ENCODE measurements around the gene DARS1.

Gene DARS1

DNA sequence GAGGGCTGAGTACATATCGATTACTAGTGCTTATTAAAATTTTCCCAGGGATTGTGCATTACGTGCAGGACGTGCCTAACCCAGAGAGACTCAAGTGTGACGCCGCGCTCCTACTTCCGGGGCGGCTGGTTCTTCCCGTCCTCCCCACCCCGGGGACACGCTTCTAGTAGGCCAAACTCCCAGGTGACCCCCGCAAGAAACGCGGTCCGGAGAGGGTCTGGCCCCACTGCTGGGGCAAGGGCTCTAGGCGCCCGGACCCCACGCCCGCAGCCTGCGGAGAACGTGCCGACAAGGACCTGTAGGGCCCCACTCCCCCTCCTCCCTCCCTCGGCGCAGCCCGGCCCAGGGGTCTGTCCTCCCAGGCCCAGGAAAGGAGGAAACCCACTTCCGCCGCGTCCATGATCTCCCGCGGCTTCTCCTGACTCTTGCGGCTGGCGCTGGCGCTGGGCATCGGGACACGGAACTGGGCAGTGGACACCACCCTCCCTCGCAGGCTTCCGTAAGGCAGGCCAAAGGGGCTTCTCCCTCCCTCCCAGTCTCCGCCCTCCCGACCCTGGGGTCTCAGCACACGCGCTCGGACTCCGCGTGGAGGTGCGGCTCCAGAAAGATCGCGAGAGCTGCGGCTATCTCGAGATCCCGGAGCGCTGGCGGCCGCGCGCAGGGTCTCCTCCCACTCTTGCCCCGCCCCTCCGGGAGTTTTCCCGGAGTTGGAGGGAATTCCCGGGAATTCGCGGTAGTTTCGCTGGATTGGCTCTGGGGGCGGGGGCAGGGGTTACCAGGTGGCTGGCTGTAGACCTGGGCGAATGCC is at the start of gene DARS1:
Gene DARS1 (minus strand): TSS at position 609 of the 808 bp plus-strand sequence. CDS start 158 bp downstream, at position 451.
- H3K4me1 Mint-ChIP-seq: peaks cover 24 to 40% of the 10 kb centered on the region in 2 donors
- peak within 1 kb of the TSS; percentile 97 to 98 for H3K4me3 Mint-ChIP-seq
- peaks cover 8 to 26% of the 10 kb centered on the region in 2 donors for H3K36me3 Mint-ChIP-seq
- no peaks in the 10 kb centered on the region for H3K27me3 Mint-ChIP-seq
- DNase-seq (peak; percentile 87), ATAC-seq (replicated peaks) (peak; percentile 87 to 89)
- H3K9me3 Mint-ChIP-seq: no peaks in the 10 kb centered on the region
- H3K27ac Mint-ChIP-seq: peak within 1 kb of the TSS; percentile 100

- Mint-ChIP-seq H3K9me3 (peaks cover 0 to 4% of the 10 kb centered on the region in 2 donors), H3K27me3 (no peaks in the 10 kb centered on the region), H3K4me1 (peaks cover 6 to 8% of the 10 kb centered on the region in 2 donors), H3K4me3 (no peak overlapping the region), H3K27ac (no peak overlapping the region), H3K36me3 (no peaks in the 10 kb centered on the region)
- ATAC-seq (replicated peaks) (peak in 1 of 2 donors; percentile 47), DNase-seq (no peak)
Observed at GRCh38 chr2:136034629-136035028, 49.2 kb upstream of the DARS1 start.

- H3K36me3 Mint-ChIP-seq: no peaks in the 10 kb centered on the region
- H3K4me3 Mint-ChIP-seq: no peak overlapping the region
- no peak for ATAC-seq (replicated peaks)
- no peaks in the 10 kb centered on the region for H3K9me3 Mint-ChIP-seq
- H3K27me3 Mint-ChIP-seq: no peaks in the 10 kb centered on the region
- no peak overlapping the region for H3K27ac Mint-ChIP-seq
- H3K4me1 Mint-ChIP-seq: peaks cover 11 to 16% of the 10 kb centered on the region in 2 donors
- no peak for DNase-seq
Observed at GRCh38 chr2:136032817-136033535, 47.5 kb upstream of the DARS1 start.

DNA sequence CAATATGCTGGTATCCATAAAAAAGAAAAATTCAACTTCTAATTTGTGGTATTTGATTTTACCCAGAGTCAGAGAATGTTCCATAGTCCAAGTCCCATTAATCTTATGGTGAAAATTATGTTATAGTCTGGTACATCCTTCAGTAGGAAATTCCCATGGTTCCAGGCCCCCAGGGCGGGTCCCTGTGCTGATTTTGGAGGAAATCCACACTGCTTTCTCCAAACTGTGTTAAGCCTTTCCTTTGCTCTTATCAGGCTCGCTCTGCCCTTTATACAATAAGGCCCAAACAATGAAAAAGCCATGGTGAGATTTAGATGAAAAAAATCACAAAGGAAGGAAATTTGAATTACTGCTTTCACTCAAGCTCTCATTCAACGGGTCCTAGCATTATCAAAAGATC is 46.8 kb upstream of the DARS1 start:
- Mint-ChIP-seq H3K4me3 (no peak overlapping the region), H3K27me3 (no peaks in the 10 kb centered on the region), H3K36me3 (no peaks in the 10 kb centered on the region), H3K27ac (no peak overlapping the region), H3K9me3 (no peaks in the 10 kb centered on the region), H3K4me1 (peaks cover 12 to 24% of the 10 kb centered on the region in 2 donors)
- DNase-seq (no peak), ATAC-seq (replicated peaks) (no peak)

- Mint-ChIP-seq H3K4me1 (peaks cover 12 to 26% of the 10 kb centered on the region in 2 donors), H3K9me3 (no peaks in the 10 kb centered on the region), H3K27me3 (no peaks in the 10 kb centered on the region), H3K27ac (no peak overlapping the region), H3K36me3 (no peaks in the 10 kb centered on the region), H3K4me3 (no peak overlapping the region)
- no peak for DNase-seq
- ATAC-seq (replicated peaks): no peak
Observed at GRCh38 chr2:136031711-136032110, 46.3 kb upstream of the DARS1 start.

DNA sequence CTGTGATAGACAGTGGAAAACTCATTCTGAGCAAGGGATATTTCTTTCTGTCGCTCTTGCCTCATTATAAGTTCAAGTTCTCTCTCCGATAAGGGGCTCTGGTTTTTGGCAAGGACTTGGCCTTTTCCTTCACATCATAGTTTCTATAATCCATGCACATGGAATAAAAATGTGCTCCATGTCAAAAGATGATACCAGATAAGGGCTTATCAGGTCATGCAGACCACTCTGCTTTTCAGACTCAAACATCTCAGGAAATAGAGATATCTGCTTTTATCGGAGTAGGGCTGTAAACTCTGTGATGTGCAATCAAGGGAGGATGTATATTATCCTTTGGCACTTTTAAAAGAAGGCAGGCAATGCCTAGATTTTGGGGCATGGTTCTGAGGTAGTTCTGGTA is 45.0 kb upstream of the DARS1 start:
- Mint-ChIP-seq H3K9me3 (no peaks in the 10 kb centered on the region), H3K36me3 (peaks cover 0 to 3% of the 10 kb centered on the region in 2 donors), H3K27ac (no peak overlapping the region), H3K4me3 (no peak overlapping the region), H3K27me3 (peaks cover 0 to 1% of the 10 kb centered on the region in 2 donors), H3K4me1 (peaks cover 15 to 30% of the 10 kb centered on the region in 2 donors)
- ATAC-seq (replicated peaks) (no peak), DNase-seq (no peak)

DNA sequence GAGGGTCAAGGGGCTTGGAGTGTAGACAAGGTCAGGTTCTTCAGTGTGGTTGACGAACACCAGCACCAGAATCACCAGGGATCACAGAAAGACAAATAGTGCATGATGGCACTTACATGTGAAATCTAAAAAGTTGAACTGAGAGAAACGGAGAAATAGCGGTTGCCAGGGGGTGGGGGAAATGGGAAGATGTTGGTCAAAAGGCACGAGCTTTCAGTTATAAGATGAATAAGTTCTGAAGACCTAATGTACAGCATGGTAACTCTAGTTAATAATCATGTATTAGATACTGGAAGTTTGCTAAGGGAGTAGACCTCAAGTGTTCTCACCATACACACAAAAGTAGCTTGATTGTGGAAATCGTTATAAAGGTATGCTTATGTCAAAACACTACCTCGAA is 43.7 kb upstream of the DARS1 start:
- Mint-ChIP-seq H3K9me3 (peaks cover 0 to 3% of the 10 kb centered on the region in 2 donors), H3K4me3 (no peak overlapping the region), H3K36me3 (peaks cover 4 to 7% of the 10 kb centered on the region in 2 donors), H3K4me1 (peaks cover 18 to 39% of the 10 kb centered on the region in 2 donors), H3K27ac (peak overlapping the region; percentile 1), H3K27me3 (peaks cover 0 to 7% of the 10 kb centered on the region in 2 donors)
- ATAC-seq (replicated peaks): peak; percentile 73 to 75
- peak; percentile 34 for DNase-seq

- H3K36me3 Mint-ChIP-seq: peaks cover 4 to 7% of the 10 kb centered on the region in 2 donors
- no peak for DNase-seq
- peaks cover 0 to 7% of the 10 kb centered on the region in 2 donors for H3K27me3 Mint-ChIP-seq
- ATAC-seq (replicated peaks): no peak
- no peak overlapping the region for H3K27ac Mint-ChIP-seq
- peaks cover 0 to 3% of the 10 kb centered on the region in 2 donors for H3K9me3 Mint-ChIP-seq
- no peak overlapping the region for H3K4me3 Mint-ChIP-seq
- H3K4me1 Mint-ChIP-seq: peaks cover 20 to 46% of the 10 kb centered on the region in 2 donors
Observed at GRCh38 chr2:136028001-136028400, 42.6 kb upstream of the DARS1 start.

- H3K4me1 Mint-ChIP-seq: peaks cover 24 to 51% of the 10 kb centered on the region in 2 donors
- peaks cover 0 to 3% of the 10 kb centered on the region in 2 donors for H3K9me3 Mint-ChIP-seq
- no peak for DNase-seq
- H3K27me3 Mint-ChIP-seq: peaks cover 0 to 7% of the 10 kb centered on the region in 2 donors
- H3K36me3 Mint-ChIP-seq: peaks cover 4 to 7% of the 10 kb centered on the region in 2 donors
- no peak overlapping the region for H3K4me3 Mint-ChIP-seq
- ATAC-seq (replicated peaks): no peak
- H3K27ac Mint-ChIP-seq: no peak overlapping the region
Observed at GRCh38 chr2:136027112-136027511, 41.7 kb upstream of the DARS1 start.

DNA sequence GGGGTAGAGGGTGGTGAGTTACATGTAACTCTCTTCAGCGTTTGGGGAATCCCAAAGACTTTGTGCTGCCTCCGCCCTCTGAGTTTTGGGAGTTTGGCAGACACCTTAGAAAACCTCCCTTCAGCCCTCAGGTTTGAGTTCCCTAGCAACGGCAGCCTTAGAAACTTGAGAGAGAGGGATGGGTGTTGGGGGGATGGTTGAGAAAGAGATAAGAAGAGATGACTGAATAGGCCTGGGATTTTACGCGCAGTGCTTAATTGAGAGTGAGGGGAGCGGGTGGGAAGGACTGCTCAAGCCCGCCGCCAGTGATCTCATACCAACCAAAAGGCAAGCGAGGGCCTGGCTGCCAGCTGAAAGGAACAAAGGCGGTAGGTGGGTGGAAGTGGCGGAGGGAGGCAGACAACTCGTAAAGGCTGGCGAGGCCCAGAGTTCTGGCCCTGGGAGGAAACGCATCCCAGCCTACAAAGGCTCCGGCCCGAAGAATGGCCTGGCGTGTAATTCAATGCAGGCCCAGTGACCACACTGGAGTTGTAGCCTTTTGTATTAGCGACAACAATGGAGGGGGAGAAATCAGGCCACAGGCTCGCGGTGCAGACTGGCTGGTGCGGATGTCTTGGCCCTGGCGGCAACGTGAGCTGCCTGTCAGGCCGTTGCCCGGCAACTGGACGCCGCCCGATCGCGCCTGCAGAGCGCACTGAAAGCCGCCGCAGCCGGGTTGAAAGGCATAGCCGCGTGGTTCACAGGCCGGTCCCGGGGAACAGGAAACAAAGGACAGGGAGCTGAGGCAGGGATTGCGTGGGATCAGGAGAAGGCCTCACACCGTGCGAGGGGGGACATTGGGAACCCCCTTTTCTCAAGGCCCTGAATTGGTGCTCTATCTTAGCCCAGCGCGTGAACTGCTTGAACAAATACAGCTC is 39.9 kb upstream of the DARS1 start:
- H3K36me3 Mint-ChIP-seq: peaks cover 4 to 7% of the 10 kb centered on the region in 2 donors
- H3K9me3 Mint-ChIP-seq: peaks cover 0 to 3% of the 10 kb centered on the region in 2 donors
- ATAC-seq (replicated peaks) (peak; percentile 88 to 91), DNase-seq (peak; percentile 51)
- peaks cover 0 to 7% of the 10 kb centered on the region in 2 donors for H3K27me3 Mint-ChIP-seq
- H3K27ac Mint-ChIP-seq: no peak overlapping the region
- H3K4me1 Mint-ChIP-seq: peaks cover 24 to 61% of the 10 kb centered on the region in 2 donors
- peak overlapping the region; percentile 63 to 72 for H3K4me3 Mint-ChIP-seq

DNA sequence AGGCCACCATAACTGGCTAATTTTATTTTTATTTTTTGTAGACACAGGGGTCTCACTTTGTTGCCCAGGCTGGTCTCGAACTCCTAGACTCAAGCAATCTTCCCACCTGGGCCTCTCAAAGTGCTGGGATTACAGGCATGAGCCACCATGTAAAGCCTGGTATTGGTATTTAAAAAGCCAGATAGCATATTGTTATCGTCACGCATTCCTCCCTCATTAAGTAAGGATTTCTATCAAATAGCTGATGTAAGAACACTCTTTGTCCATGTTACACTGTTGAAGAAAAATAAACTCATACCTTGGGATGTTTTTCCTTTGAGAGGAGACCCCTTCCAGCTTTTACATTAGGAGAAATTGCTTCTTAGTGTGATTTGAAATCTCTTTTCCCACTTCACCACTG is 39.2 kb upstream of the DARS1 start:
- H3K27ac Mint-ChIP-seq: no peak overlapping the region

DNA sequence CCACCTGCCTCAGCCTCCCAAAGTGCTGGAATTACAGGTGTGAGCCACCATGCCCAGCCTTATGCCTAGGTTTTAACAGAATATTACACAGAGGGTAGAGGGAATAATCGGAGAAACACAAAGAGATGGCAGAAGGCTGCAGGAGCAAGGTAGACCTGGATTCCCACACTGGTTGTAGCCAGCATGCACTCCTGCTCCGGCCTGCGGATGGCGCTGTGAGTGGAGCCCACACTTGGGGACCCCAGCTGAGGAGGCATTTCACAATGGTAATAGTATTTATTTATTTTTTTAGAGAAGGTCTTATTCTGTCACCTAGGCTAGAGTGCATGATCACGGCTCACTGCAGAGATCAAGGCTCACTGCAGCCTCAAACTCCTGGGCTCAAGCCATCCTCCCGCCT is 38.8 kb upstream of the DARS1 start:
- no peak for DNase-seq
- peaks cover 0 to 7% of the 10 kb centered on the region in 2 donors for H3K27me3 Mint-ChIP-seq
- H3K36me3 Mint-ChIP-seq: peaks cover 4 to 7% of the 10 kb centered on the region in 2 donors
- H3K4me3 Mint-ChIP-seq: no peak overlapping the region
- no peak for ATAC-seq (replicated peaks)
- H3K9me3 Mint-ChIP-seq: peaks cover 0 to 3% of the 10 kb centered on the region in 2 donors
- no peak overlapping the region for H3K27ac Mint-ChIP-seq
- peaks cover 31 to 71% of the 10 kb centered on the region in 2 donors for H3K4me1 Mint-ChIP-seq

More for the DNA sequence above, 39.2 kb upstream of the DARS1 start:
- H3K36me3 Mint-ChIP-seq: peaks cover 4 to 7% of the 10 kb centered on the region in 2 donors
- H3K27me3 Mint-ChIP-seq: peaks cover 0 to 7% of the 10 kb centered on the region in 2 donors
- peaks cover 28 to 68% of the 10 kb centered on the region in 2 donors for H3K4me1 Mint-ChIP-seq
- DNase-seq (no peak), ATAC-seq (replicated peaks) (no peak)
- H3K9me3 Mint-ChIP-seq: peaks cover 0 to 3% of the 10 kb centered on the region in 2 donors
- no peak overlapping the region for H3K4me3 Mint-ChIP-seq

GRCh38 chr2:136023416-136023815 is 38.0 kb upstream of the DARS1 start:
- H3K27me3 Mint-ChIP-seq: peaks cover 0 to 7% of the 10 kb centered on the region in 2 donors
- H3K9me3 Mint-ChIP-seq: peaks cover 3 to 4% of the 10 kb centered on the region in 2 donors
- H3K36me3 Mint-ChIP-seq: peaks cover 4 to 7% of the 10 kb centered on the region in 2 donors
- H3K4me3 Mint-ChIP-seq: no peak overlapping the region
- no peak overlapping the region for H3K27ac Mint-ChIP-seq
- ATAC-seq (replicated peaks): no peak
- no peak for DNase-seq
- H3K4me1 Mint-ChIP-seq: peaks cover 30 to 73% of the 10 kb centered on the region in 2 donors

All from stimulated activated naive B cell treated with anti-CD40 and anti-IgM and Interleukin-4, amounts not matched to agents 10 μg/mL and 1 μg/mL and 100 μg/mL, for 72 hours (primary cell).